ENCODE results near the gene ANKRD17.

DNA sequence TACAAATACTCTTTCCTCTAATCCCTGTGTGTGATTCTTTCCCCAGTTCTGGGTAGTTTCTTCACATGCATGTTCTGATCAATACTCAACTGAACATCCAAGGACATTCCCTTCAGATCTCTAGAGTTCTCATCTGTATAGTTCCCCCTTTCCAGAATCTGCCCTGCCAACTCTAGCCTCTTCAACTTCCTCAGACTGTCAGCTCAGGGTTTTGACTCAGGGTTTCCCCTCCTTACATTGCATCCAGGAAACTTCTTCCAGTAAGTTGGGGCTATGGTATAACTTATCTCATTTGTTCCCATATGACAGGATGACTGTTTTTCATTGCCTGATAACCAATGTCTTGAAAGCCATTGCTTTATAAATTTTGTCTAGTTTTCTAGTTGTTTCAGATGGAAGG lies 14.2 kb upstream of the ANKRD17 start:
- TF ChIP-seq NCOA1 (IDR thresholded peaks at IDR 0.05; ENCODE audit: low read depth) = no peak
- no peak for TF ChIP-seq EZH2 (IDR thresholded peaks at IDR 0.05; ENCODE audit: borderline replicate concordance, low read depth, low read length)
- TF ChIP-seq, protein P1, sequence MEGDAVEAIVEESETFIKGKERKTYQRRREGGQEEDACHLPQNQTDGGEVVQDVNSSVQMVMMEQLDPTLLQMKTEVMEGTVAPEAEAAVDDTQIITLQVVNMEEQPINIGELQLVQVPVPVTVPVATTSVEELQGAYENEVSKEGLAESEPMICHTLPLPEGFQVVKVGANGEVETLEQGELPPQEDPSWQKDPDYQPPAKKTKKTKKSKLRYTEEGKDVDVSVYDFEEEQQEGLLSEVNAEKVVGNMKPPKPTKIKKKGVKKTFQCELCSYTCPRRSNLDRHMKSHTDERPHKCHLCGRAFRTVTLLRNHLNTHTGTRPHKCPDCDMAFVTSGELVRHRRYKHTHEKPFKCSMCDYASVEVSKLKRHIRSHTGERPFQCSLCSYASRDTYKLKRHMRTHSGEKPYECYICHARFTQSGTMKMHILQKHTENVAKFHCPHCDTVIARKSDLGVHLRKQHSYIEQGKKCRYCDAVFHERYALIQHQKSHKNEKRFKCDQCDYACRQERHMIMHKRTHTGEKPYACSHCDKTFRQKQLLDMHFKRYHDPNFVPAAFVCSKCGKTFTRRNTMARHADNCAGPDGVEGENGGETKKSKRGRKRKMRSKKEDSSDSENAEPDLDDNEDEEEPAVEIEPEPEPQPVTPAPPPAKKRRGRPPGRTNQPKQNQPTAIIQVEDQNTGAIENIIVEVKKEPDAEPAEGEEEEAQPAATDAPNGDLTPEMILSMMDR (IDR thresholded peaks at IDR 0.05 in 2 of 3, conservative IDR thresholded peaks at IDR 0.05 in 1 of 3; ENCODE audit: insufficient read depth in 2 of 3, low read depth in 1 of 3, low read length in 3 of 3) = no peak
- no peak for TF ChIP-seq ESRRB (CRISPR knock-in tag; IDR thresholded peaks at IDR 0.05; ENCODE audit: borderline replicate concordance)
- TF ChIP-seq POLR2AphosphoS5 (IDR thresholded peaks at IDR 0.05; ENCODE audit: control insufficient read depth, insufficient read depth, low read depth, low read length) = no peak
- no peak for TF ChIP-seq GTF2F1 (IDR thresholded peaks at IDR 0.05; ENCODE audit: low read depth, low read length)
- TF ChIP-seq CCAR2 (IDR thresholded peaks at IDR 0.05; ENCODE audit: low read depth, low read length) = no peak
- TF ChIP-seq FOXA1 (IDR thresholded peaks at IDR 0.05; ENCODE audit: borderline replicate concordance) = no peak
- no peak for TF ChIP-seq TRIM28 (IDR thresholded peaks at IDR 0.05)
- no peak for TF ChIP-seq POLR2A (conservative IDR thresholded peaks at IDR 0.05)
- no peak for TF ChIP-seq GABPB1 (CRISPR knock-in tag; IDR thresholded peaks at IDR 0.05)
